K562 (cell line): Measurements from ENCODE around the gene AGAP3. TPM values are rescaled to one million over a fixed set of nuclear protein-coding genes. Genes with fewer than 3 reads are reported as not detected.
A peak's percentile ranks its signal among the peaks of the same experiment; 100 is the strongest.

ENCODE experiments used
- CBX2 ChIP-seq: fragments of 200-600 bp; sonication (generic); IDR thresholded peaks from one replicate; pipeline ENCODE4 v1.6.1; 2012; ENCODE audit warnings: mild to moderate bottlenecking, low read length, inconsistent platforms; ENCODE audit not compliant: insufficient read depth, poor library complexity, severe bottlenecking
- CREBBP ChIP-seq: IDR thresholded peaks from one replicate; pipeline ENCODE4 v1.6.1; 2012; ENCODE audit warnings: low read depth, mild to moderate bottlenecking, control low read depth, inconsistent platforms, low read length
- DNMT1 ChIP-seq: fragments of 450-650 bp; IDR thresholded peaks from 2 replicates; pipeline ENCODE4 v1.6.1; 2016; ENCODE audit warnings: antibody characterized with exemption, mild to moderate bottlenecking
- E2F5 ChIP-seq: sonication (generic); formaldehyde crosslinking; IDR thresholded peaks from 2 replicates; pipeline ENCODE4 v1.8.0; 2022; ENCODE audit warnings: mild to moderate bottlenecking, missing genetic modification reagents
- GABPB1 ChIP-seq: sonication (generic); formaldehyde crosslinking; IDR thresholded peaks from 2 replicates; pipeline ENCODE4 v1.8.0; 2022; ENCODE audit warnings: mild to moderate bottlenecking, missing genetic modification reagents
- GATA2 ChIP-seq: sonication (generic); formaldehyde crosslinking; IDR thresholded peaks from 2 replicates; pipeline ENCODE4 v1.4.0; 2020; ENCODE audit warnings: mild to moderate bottlenecking, missing genetic modification reagents
- GATAD2A ChIP-seq: fragments of 450-650 bp; IDR thresholded peaks from 2 replicates; pipeline ENCODE4 v1.6.1; 2017
- HES1 ChIP-seq: fragments of 450-650 bp; IDR thresholded peaks from 2 replicates; pipeline ENCODE4 v1.6.1; 2016; ENCODE audit warnings: low read depth, mild to moderate bottlenecking, moderate library complexity
- MYC ChIP-seq, 2 experiments: fragments of 250-450 bp in 1 of 2; sonication (Bioruptor Pico) in 1 of 2; IDR thresholded peaks; 2 replicates each; pipeline versions ENCODE4 v1.5.1 to v1.6.1; 2012 to 2021; ENCODE audit warnings: low read depth in 2 of 2, borderline replicate concordance in 1 of 2, improper control_type of control experiment in 1 of 2, low read length in 1 of 2, mild to moderate bottlenecking in 1 of 2, moderate library complexity in 1 of 2
- NR2C2 ChIP-seq, 2 experiments: fragments of 200-800 bp in 1 of 2; sonication (Bioruptor generic) in 1 of 2; sonication (generic) in 1 of 2; formaldehyde crosslinking in 1 of 2; IDR thresholded peaks; 2 replicates each; pipeline versions ENCODE4 v1.6.1 to v1.8.0; 2016 to 2022; ENCODE audit warnings: mild to moderate bottlenecking in 1 of 2, missing compliant biosample characterization in 1 of 2, missing genetic modification characterization in 1 of 2, missing genetic modification reagents in 1 of 2
- POLR2A ChIP-seq: fragments of 450-650 bp; conservative IDR thresholded peaks from 2 replicates; pipeline ENCODE4 v1.6.1; 2016
- RFX5 ChIP-seq: IDR thresholded peaks from 2 replicates; pipeline ENCODE4 v1.6.1; 2011; ENCODE audit warnings: low read depth, mild to moderate bottlenecking, improper control_type of control experiment, low read length
- SMAD3 ChIP-seq: fragments of 450-650 bp; formaldehyde crosslinking; conservative IDR thresholded peaks from 2 replicates; pipeline ENCODE4 v1.4.0; 2020; ENCODE audit warnings: mild to moderate bottlenecking
- TOE1 ChIP-seq, 2 experiments: fragments of 450-650 bp in 1 of 2; sonication (generic) in 1 of 2; formaldehyde crosslinking in 1 of 2; IDR thresholded peaks; 2 replicates each; pipeline versions ENCODE4 v1.7.1 to v1.8.0; 2016 to 2022; ENCODE audit warnings: borderline replicate concordance in 2 of 2, mild to moderate bottlenecking in 2 of 2, antibody characterized with exemption in 1 of 2, inconsistent platforms in 1 of 2, low read depth in 1 of 2, missing genetic modification reagents in 1 of 2, moderate library complexity in 1 of 2
- polyA plus RNA-seq, 8 experiments: library from polyadenylated mRNA; depleted of rRNA in 4 of 8; stranded (reverse) in 5 of 8; unstranded in 3 of 8; fragments of >200 nt; fragmentation: Nextera tagmentation in 2 of 8; fragmentation: Illumina TruSeq in 1 of 8; extraction: Ambion mirVana in 2 of 8; extraction: Trizol in 1 of 8; gene quantifications; 2 replicates each; pipeline versions ENCODE4 v1.2.1 to v1.2.3, GENCODE V29; 2011 to 2014; ENCODE audit warnings: inconsistent platforms in 1 of 8, missing spikeins in 1 of 8
- total RNA-seq, 7 experiments: library from RNA; depleted of rRNA in 6 of 7; stranded (reverse); fragments of >200 nt in 6 of 7; fragmentation: Illumina TruSeq in 2 of 7; extraction: Trizol in 2 of 7; gene quantifications; 2 replicates each; pipeline versions ENCODE4 v1.2.1 to v1.2.3, GENCODE V29; 2011 to 2021; ENCODE audit warnings: low replicate concordance in 1 of 7
- TF ChIP-seq, protein P1 (sequence below): fragments of 200-800 bp; sonication (Bioruptor generic); IDR thresholded peaks from 2 replicates; pipeline ENCODE4 v1.6.1; 2017; ENCODE audit warnings: missing genetic modification characterization, missing compliant biosample characterization

AGAP3 gene
- total and polyA plus RNA-seq, 9 of the 15 experiments (the other 6 are each of a cell fraction or from before 2014, with no cell fraction given), result 3.4 to 208 (median 62.2) TPM

GRCh38 chr7:151038951-151039849, 47.1 kb upstream of the AGAP3 start (continued):
- TF ChIP-seq GABPB1 (0 out of 2 replicates have a peak, but pooled peaks have one; percentile 66), DNMT1 (no peak; the same call in 1 of the 2 replicates), CBX2 (no peak), CREBBP (no peak), NR2C2 (CRISPR knock-in tag; IDR thresholded peaks at IDR 0.05) (no peak), NR2C2 (tag; IDR thresholded peaks at IDR 0.05) (peak; percentile 69; the same call in 1 of the 2 replicates), GATAD2A (no peak; the same call in 1 of the 2 replicates), GATA2 (0 out of 2 replicates have a peak, but pooled peaks have one; percentile 17), RFX5 (no peak), E2F5 (CRISPR knock-in tag) (no peak), POLR2A (peak; percentile 56; the same call in 1 of the 2 replicates), SMAD3 (0 out of 2 replicates have a peak, but pooled peaks have one; percentile 31), HES1 (no peak), MYC (IDR thresholded peaks at IDR 0.05; ENCODE audit: low read depth, low read length) (peak; percentile 73; the same call in 1 of the 2 replicates), MYC (CRISPR knock-in tag; IDR thresholded peaks at IDR 0.05; ENCODE audit: borderline replicate concordance, low read depth) (peak; percentile 41; the same call in 1 of the 2 replicates), TOE1 (IDR thresholded peaks at IDR 0.05; ENCODE audit: borderline replicate concordance) (peak; percentile 48; the same call in 1 of the 2 replicates), TOE1 (CRISPR knock-in tag; IDR thresholded peaks at IDR 0.05; ENCODE audit: borderline replicate concordance, low read depth) (no peak)
- TF ChIP-seq, protein P1, sequence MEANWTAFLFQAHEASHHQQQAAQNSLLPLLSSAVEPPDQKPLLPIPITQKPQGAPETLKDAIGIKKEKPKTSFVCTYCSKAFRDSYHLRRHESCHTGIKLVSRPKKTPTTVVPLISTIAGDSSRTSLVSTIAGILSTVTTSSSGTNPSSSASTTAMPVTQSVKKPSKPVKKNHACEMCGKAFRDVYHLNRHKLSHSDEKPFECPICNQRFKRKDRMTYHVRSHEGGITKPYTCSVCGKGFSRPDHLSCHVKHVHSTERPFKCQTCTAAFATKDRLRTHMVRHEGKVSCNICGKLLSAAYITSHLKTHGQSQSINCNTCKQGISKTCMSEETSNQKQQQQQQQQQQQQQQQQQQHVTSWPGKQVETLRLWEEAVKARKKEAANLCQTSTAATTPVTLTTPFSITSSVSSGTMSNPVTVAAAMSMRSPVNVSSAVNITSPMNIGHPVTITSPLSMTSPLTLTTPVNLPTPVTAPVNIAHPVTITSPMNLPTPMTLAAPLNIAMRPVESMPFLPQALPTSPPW (CRISPR knock-in tag), result peak; percentile 92
